Astrocyte (in vitro differentiated cells and primary cell): ENCODE measurements around the gene KRT78. TPM values are rescaled to one million over a fixed set of nuclear protein-coding genes. Genes with fewer than 3 reads are reported as not detected.

ENCODE experiments used
- DNase-seq: peaks from one replicate; pipeline ENCODE4 v3.0.0-alpha.2; 2010; ENCODE audit warnings: low read depth
- FAIRE-seq: peaks from 2 replicates; lab custom pipeline; 2011; peaks lifted over from hg19 to GRCh38; lab: Jason Lieb, UNC
- H2AFZ ChIP-seq: 2 replicates; pipeline ENCODE4 v1.6.0; 2012; ENCODE audit warnings: low read depth, low read length, inconsistent platforms
- H3K27ac ChIP-seq: 2 replicates; pipeline ENCODE4 v1.5.1; 2011; ENCODE audit warnings: low read depth, low read length, inconsistent platforms
- H3K27me3 ChIP-seq: 2 replicates; pipeline ENCODE4 v1.6.0; 2011; ENCODE audit warnings: low read length, inconsistent platforms; ENCODE audit not compliant: insufficient read depth
- H3K36me3 ChIP-seq: 2 replicates; pipeline ENCODE4 v1.5.1; 2011; ENCODE audit warnings: low read length, inconsistent platforms; ENCODE audit not compliant: insufficient read depth
- H3K4me1 ChIP-seq: 2 replicates; pipeline ENCODE4 v1.5.1; 2011; ENCODE audit warnings: low read length, inconsistent platforms; ENCODE audit not compliant: insufficient read depth
- H3K4me2 ChIP-seq: 2 replicates; pipeline ENCODE4 v1.6.0; 2012; ENCODE audit warnings: low read length, inconsistent platforms
- H3K4me3 ChIP-seq: 2 replicates; pipeline ENCODE4 v1.5.1; 2011; ENCODE audit warnings: low read depth, mild to moderate bottlenecking, low read length, inconsistent platforms; ENCODE audit not compliant: insufficient read depth
- H3K79me2 ChIP-seq: 2 replicates; pipeline ENCODE4 v1.6.0; 2012; ENCODE audit warnings: mild to moderate bottlenecking, low read length, inconsistent platforms; ENCODE audit not compliant: insufficient read depth
- H3K9ac ChIP-seq: 2 replicates; pipeline ENCODE4 v1.6.0; 2012; ENCODE audit warnings: mild to moderate bottlenecking, low read length, inconsistent platforms
- H3K9me3 ChIP-seq: 2 replicates; pipeline ENCODE4 v1.5.1; 2012; ENCODE audit warnings: low read depth, mild to moderate bottlenecking, low read length, inconsistent platforms; ENCODE audit not compliant: insufficient read depth
- H4K20me1 ChIP-seq: 2 replicates; pipeline ENCODE4 v1.6.0; 2012; ENCODE audit warnings: low read length, inconsistent platforms; ENCODE audit not compliant: insufficient read depth
- H3K27ac Mint-ChIP-seq: one replicate; pipeline ENCODE4 v1.8.0; 2021; ENCODE audit warnings: mild to moderate bottlenecking, mixed read lengths; ENCODE audit not compliant: unreplicated experiment
- H3K27me3 Mint-ChIP-seq: one replicate; pipeline ENCODE4 v1.8.0; 2021; ENCODE audit warnings: low read depth, mixed read lengths; ENCODE audit not compliant: unreplicated experiment
- H3K36me3 Mint-ChIP-seq: one replicate; pipeline ENCODE4 v1.8.0; 2021; ENCODE audit warnings: low read depth, mixed read lengths; ENCODE audit not compliant: unreplicated experiment
- H3K4me1 Mint-ChIP-seq: one replicate; pipeline ENCODE4 v1.8.0; 2021; ENCODE audit warnings: low read depth, mixed read lengths; ENCODE audit not compliant: unreplicated experiment
- H3K4me3 Mint-ChIP-seq: one replicate; pipeline ENCODE4 v1.8.0; 2021; ENCODE audit warnings: mild to moderate bottlenecking, moderate library complexity, mixed read lengths; ENCODE audit not compliant: unreplicated experiment
- H3K9me3 Mint-ChIP-seq: one replicate; pipeline ENCODE4 v1.8.0; 2021; ENCODE audit warnings: mild to moderate bottlenecking, mixed read lengths; ENCODE audit not compliant: unreplicated experiment
- EZH2 ChIP-seq: IDR thresholded peaks from 2 replicates; pipeline ENCODE4 v1.6.1; 2012; ENCODE audit warnings: mild to moderate bottlenecking, low read length, inconsistent platforms; ENCODE audit not compliant: insufficient read depth
- total RNA-seq: library from RNA; stranded (reverse); gene quantifications from 2 replicates; pipeline ENCODE4 v1.2.1, GENCODE V29; 2021
- TF ChIP-seq, protein P1 (sequence below): IDR thresholded peaks from 2 replicates; pipeline ENCODE4 v1.5.1; 2011; ENCODE audit warnings: low read depth, mild to moderate bottlenecking, inconsistent platforms, low read length, moderate library complexity; ENCODE audit not compliant: insufficient read depth

KRT78 gene
- total RNA-seq, 1 donor from 2014 or later, result not detected

DNA sequence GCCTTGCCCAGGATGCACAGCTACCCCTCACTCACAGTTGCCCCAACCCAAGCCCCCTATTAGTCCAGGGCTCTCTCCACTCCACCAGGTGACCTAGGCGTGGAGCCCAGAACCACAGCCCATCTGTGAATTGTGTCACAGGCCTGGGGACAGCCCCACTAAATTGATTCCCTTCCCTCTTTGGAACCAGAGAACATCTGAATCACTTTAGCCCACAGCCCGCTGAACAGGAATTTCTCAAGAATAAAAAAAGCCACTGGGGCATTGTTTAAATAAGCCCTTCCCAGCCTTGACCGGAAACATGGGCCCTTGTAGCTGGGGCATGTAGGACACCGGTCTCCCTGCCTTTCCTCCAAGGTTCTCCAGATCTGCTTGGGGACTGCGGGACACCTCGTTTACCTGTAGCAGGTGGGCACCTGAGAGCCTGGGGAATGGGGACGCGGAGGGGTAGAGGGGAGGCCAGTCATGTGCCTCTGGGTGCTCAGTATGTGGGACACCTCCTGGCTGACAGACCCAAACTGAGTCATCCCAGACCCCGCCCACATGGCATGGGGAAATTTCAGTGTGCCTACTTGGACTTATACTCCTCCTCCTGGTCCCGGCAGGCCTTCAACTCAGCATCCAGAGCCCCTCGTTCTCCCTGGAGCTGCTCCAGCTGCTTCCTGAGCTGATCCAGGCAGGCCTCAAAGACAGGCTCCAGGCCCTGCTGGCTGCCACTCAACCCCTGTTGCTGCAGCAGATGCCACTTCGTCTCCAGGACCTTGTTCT, 1.3 kb downstream of the KRT78 start:
- no peak overlapping the region for H3K27ac Mint-ChIP-seq

DNA sequence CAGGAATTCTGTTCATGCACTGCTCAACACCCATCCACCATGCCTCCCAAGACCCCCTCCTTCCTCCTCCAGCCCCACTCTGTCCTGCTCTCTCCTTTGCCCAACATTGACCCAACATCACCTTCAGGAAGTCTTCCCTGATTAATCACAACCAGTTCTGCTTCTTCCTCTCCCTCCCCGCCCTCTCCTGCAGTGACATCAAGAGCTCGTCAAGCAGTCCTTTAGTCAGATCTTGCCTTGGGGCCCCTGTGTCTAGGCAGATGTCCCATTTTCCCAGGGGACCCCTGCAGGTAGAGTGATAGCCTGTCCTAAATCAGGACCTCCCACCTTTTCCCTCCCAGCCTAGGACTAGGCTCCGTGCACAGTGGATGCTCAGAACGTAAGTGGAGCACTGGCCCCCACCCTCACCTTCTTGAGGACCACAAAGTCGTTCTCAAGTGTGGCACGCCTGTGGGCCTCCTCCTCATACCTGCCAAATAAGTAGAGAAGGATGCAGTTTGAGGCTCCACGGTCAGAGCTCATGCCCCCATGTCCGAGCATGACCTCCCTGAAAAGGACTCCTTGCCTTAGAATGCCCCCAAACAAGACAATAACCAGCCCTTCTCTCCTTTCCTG, 2.3 kb downstream of the KRT78 start:
- Histone ChIP-seq H3K9ac (no peak overlapping the region), H3K4me1 (peaks cover 7% of the 10 kb centered on the region), H2AFZ (no peak overlapping the region), H3K36me3 (no peaks in the 10 kb centered on the region), H3K27me3 (peaks cover 2% of the 10 kb centered on the region), H3K9me3 (no peaks in the 10 kb centered on the region), H3K4me3 (no peak overlapping the region), H3K79me2 (no peaks in the 10 kb centered on the region), H3K4me2 (no peak overlapping the region), H4K20me1 (no peaks in the 10 kb centered on the region), H3K27ac (no peak overlapping the region)
- no peak for TF ChIP-seq EZH2
- TF ChIP-seq, protein P1, sequence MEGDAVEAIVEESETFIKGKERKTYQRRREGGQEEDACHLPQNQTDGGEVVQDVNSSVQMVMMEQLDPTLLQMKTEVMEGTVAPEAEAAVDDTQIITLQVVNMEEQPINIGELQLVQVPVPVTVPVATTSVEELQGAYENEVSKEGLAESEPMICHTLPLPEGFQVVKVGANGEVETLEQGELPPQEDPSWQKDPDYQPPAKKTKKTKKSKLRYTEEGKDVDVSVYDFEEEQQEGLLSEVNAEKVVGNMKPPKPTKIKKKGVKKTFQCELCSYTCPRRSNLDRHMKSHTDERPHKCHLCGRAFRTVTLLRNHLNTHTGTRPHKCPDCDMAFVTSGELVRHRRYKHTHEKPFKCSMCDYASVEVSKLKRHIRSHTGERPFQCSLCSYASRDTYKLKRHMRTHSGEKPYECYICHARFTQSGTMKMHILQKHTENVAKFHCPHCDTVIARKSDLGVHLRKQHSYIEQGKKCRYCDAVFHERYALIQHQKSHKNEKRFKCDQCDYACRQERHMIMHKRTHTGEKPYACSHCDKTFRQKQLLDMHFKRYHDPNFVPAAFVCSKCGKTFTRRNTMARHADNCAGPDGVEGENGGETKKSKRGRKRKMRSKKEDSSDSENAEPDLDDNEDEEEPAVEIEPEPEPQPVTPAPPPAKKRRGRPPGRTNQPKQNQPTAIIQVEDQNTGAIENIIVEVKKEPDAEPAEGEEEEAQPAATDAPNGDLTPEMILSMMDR, result no peak
- peaks cover 1% of the 10 kb centered on the region for H3K36me3 Mint-ChIP-seq
- no peak overlapping the region for H3K4me3 Mint-ChIP-seq
- peaks cover 60% of the 10 kb centered on the region for H3K27me3 Mint-ChIP-seq
- no peaks in the 10 kb centered on the region for H3K4me1 Mint-ChIP-seq
- no peak for DNase-seq
- no peak for FAIRE-seq
- no peak overlapping the region for H3K27ac Mint-ChIP-seq
- peaks cover 8% of the 10 kb centered on the region for H3K9me3 Mint-ChIP-seq

More for the DNA sequence above, 1.3 kb downstream of the KRT78 start:
- Histone ChIP-seq H3K36me3 (no peaks in the 10 kb centered on the region), H2AFZ (no peak overlapping the region), H4K20me1 (no peaks in the 10 kb centered on the region), H3K4me3 (no peak overlapping the region), H3K27ac (no peak overlapping the region), H3K79me2 (no peaks in the 10 kb centered on the region), H3K27me3 (peaks cover 2% of the 10 kb centered on the region), H3K4me1 (peaks cover 7% of the 10 kb centered on the region), H3K9ac (no peak overlapping the region), H3K4me2 (no peak overlapping the region), H3K9me3 (no peaks in the 10 kb centered on the region)
- TF ChIP-seq, protein P1, result no peak
- no peak for TF ChIP-seq EZH2
- H3K9me3 Mint-ChIP-seq, result peaks cover 10% of the 10 kb centered on the region
- FAIRE-seq (no peak), DNase-seq (peak; percentile 60)
- H3K4me1 Mint-ChIP-seq, result no peaks in the 10 kb centered on the region
- H3K27me3 Mint-ChIP-seq, result peaks cover 60% of the 10 kb centered on the region
- peaks cover 1% of the 10 kb centered on the region for H3K36me3 Mint-ChIP-seq
- H3K4me3 Mint-ChIP-seq, result no peak overlapping the region

DNA sequence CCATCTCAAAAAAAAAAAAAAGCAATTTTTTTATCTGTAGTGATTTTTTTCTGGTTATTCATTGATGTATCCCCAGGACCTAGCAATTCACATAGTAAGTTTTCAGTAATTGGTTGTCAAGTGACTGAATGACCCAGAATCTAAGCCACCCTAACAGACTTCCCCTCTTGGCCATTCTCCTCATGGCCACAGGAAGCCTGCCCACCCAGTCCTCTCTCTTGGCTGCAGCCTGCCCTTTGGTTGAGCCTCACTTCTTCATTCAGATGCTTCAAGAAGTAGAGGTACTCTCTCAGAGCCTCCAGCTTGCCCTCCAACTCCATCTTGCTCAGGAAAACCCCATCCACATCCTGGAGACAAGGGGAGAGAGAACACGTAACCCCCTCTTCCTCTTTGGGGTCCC, 2.8 kb downstream of the KRT78 start:
- Mint-ChIP-seq H3K9me3 (peaks cover 8% of the 10 kb centered on the region), H3K27ac (no peak overlapping the region), H3K27me3 (peaks cover 56% of the 10 kb centered on the region), H3K36me3 (peaks cover 1% of the 10 kb centered on the region), H3K4me1 (no peaks in the 10 kb centered on the region), H3K4me3 (no peak overlapping the region)
- Histone ChIP-seq H3K4me1 (peaks cover 7% of the 10 kb centered on the region), H3K79me2 (no peaks in the 10 kb centered on the region), H3K27me3 (peaks cover under 1% of the 10 kb centered on the region), H3K9ac (no peak overlapping the region), H3K36me3 (no peaks in the 10 kb centered on the region), H3K4me2 (no peak overlapping the region), H3K9me3 (no peaks in the 10 kb centered on the region), H4K20me1 (no peaks in the 10 kb centered on the region), H3K27ac (no peak overlapping the region), H3K4me3 (no peak overlapping the region), H2AFZ (no peak overlapping the region)
- FAIRE-seq (no peak), DNase-seq (no peak)
- TF ChIP-seq, protein P1, result no peak
- no peak for TF ChIP-seq EZH2
